Stimulated activated CD8-positive, alpha-beta memory T cell treated with anti-CD3 and anti-CD28 coated beads, Interleukin-15, amount 100 ng/mL, for 1 hour (primary cell): ENCODE measurements around the gene ATOH1.

Experiments used
- DNase-seq: peaks from one replicate; pipeline ENCODE4 v3.0.0-alpha.2; 2020; ENCODE audit warnings: low read depth

The ATOH1 gene

DNA sequence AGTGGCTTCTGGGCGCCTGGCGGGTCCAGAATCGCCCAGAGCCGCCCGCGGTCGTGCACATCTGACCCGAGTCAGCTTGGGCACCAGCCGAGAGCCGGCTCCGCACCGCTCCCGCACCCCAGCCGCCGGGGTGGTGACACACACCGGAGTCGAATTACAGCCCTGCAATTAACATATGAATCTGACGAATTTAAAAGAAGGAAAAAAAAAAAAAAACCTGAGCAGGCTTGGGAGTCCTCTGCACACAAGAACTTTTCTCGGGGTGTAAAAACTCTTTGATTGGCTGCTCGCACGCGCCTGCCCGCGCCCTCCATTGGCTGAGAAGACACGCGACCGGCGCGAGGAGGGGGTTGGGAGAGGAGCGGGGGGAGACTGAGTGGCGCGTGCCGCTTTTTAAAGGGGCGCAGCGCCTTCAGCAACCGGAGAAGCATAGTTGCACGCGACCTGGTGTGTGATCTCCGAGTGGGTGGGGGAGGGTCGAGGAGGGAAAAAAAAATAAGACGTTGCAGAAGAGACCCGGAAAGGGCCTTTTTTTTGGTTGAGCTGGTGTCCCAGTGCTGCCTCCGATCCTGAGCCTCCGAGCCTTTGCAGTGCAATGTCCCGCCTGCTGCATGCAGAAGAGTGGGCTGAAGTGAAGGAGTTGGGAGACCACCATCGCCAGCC is at the start of gene ATOH1:
TSS of gene ATOH1 (plus strand) at position 422 of the 663 bp plus-strand sequence. CDS start at position 596, 174 bp downstream.
- DNase-seq: no peak

DNA sequence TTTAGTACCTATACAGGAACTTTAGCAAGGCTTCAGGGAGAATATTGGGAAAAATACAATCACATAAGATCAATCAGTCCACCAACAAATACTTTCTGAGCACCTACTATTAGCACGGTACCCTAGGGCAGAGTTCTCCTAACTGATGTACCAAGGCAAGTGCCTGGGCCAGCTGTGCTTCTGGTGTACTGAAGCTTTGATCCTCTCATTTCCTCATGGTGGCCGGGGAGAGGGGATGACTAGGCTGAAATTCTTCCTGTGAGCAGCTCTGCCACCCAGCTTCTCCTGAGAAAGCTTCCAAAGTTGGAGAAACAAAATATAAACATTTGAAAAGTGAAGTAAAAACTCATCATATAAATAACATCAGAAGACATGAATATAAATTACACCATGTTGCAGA is 49.3 kb upstream of the ATOH1 start:
- DNase-seq: no peak

- DNase-seq: no peak
Observed at GRCh38 chr4:93780080-93780479, 48.5 kb upstream of the ATOH1 start.

DNA sequence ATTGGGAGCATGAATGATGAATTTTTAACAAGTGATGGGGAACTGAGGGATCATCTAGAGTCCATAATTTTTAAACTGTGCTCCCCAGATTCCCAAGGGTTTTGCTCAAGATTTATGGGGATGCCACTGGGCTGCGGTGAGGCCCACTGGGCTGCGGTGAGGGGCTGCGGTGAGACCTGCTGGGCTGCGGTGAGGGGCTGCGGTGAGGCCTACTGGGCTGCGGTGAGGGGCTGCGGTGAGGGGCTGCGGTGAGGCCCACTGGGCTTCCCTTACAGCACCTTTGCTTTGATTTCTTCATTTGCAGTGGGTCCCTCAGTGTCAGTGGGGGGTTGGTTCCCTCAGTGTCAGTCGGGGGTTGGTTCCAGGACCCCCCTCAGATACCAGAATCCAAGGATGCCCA is 47.4 kb upstream of the ATOH1 start:
- no peak for DNase-seq

GRCh38 chr4:93786149-93786548 is 42.4 kb upstream of the ATOH1 start:
- no peak for DNase-seq

DNA sequence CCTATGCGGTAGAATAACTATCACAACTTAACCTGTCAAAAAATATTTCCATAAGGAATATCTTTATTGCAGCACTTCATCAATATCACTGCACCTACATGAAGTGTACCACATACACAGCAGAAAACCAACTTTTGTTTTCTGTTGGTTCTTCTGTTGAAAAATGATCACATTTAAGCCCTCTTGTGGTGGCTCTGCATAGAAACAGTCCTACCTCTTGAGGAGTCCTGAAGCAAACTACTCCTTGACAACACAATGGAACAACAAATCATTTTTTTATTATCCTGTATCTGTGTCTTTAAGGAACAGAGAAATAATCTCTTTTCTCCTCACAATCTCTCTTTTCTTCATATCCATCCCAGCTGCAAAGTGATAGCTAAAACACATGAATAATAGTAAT is 39.8 kb upstream of the ATOH1 start:
- DNase-seq: no peak

DNA sequence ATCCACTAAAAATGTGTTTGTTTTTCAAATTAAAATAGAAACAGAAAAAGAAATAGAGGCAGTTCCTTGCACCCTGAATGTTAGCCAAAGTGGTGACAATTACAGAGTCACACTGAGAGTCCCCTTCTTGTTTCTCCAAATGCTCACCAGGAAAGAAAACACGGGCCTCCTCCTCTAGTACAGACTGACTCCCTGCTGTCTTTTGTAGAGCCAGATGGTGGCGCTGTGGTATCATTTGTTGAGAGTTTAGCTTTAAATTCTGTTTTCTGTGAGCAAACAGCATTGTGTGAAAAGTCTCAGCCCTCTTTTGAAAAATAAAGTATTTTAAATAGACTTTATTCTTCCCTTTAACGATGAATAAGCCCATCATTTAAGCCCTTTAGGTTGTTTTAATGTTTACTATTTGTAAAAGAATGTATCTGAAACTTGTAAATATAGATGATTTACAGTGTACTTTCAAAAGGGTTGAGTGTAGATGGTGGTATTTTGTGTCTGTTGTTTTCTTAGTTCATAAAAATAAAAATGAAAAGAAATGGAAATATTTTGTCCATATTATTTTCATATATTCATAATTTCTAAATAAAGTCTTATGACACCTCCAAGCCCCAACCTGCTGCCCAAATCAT is 36.9 kb upstream of the ATOH1 start:
- no peak for DNase-seq

DNA sequence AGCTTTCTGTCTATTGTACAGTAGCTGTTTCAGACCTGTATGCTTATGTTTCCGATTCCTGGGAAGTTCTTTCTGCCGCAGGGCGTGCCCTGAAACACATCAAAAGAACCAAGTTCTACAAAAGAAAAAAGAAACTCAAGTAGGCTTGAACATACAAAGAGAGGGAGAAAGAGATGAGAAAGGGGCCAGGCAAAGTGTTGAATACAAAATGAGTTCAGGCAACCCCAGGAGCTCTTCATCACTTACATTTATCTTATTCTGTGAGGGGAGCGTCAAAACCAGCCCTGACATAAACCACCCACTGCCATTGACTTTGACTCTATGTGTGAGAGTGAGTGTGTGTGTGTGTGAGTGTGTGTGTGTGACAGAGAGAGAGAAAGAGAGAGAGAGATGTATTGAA is 26.5 kb upstream of the ATOH1 start:
- no peak for DNase-seq

DNA sequence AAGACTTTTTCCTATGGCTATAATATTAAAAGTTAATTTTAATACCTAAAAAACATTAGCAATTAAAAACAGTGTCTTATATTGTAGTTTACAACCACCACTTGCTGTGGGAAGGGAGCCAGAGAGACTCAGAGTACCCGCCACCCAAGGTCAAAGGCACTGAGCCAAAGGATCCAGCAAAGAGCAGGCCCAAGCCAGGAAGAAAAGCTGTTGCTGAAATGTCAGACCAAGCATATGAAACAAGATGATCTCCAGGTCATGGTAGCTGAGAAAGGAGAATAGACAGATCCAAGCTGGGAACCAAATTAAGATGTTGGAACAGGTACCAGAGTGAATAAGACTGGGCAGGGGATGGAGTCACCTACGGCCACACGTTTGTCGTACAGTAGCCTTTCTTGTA is 18.8 kb upstream of the ATOH1 start:
- no peak for DNase-seq

GRCh38 chr4:93810340-93810992 is 18.1 kb upstream of the ATOH1 start:
- no peak for DNase-seq

DNA sequence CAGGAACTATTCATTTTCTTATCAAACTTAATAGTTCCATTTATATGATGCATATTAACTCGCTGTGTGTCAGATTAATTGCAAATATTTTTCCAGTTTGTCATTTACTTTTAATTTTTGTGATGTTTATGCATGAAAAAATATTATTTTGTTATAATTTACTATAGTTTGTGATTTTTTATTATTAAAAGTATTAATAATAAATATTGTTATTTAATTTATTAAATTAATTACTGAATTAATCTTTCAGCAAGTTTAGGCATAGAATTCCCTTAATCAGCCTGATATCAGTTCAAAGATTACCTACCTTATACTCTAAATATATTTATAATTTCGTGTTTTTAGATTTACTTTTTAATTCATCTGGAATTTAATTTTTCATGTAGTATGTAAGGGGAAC is 15.5 kb upstream of the ATOH1 start:
- DNase-seq: no peak

GRCh38 chr4:93814141-93814540 is 14.4 kb upstream of the ATOH1 start:
- no peak for DNase-seq

GRCh38 chr4:93814722-93815121 is 13.8 kb upstream of the ATOH1 start:
- no peak for DNase-seq

DNA sequence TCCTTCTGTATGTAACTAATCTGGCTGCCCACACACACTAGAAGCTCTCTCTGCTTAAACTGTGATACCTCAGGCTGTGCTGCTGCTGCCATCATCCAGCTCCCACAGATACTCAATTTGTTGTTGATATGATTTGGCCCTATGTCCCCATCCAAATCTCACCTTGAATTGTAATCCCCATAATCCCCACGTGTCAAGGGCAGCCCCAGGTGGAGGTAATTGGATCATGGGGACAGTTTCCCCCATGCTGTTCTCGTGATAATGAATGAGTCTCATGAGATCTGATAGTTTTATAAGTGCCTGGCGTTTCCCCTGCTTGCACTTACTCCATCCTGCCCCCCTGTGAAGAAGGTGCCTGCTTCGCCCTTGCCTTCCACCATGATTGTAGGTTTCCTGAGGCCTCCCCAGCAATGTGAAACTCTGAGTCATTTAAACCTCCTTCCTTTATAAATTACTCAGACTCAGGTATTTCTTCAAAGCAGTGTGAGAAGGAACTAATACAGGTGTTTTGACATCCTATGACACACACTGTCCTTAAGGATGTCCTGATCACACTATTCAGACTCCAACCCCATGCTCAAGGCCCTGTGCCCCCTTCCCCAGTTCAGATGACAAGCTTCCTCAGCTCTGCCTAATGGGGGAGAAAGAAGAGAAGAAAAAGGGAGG is 2.9 kb upstream of the ATOH1 start:
- no peak for DNase-seq

GRCh38 chr4:93827272-93827947 is 1.1 kb upstream of the ATOH1 start:
- no peak for DNase-seq

- DNase-seq: no peak
Observed at GRCh38 chr4:93828995-93829819, 654 bp downstream of the ATOH1 start.

GRCh38 chr4:93829820-93830687 is 1.5 kb downstream of the ATOH1 start:
- DNase-seq: no peak

DNA sequence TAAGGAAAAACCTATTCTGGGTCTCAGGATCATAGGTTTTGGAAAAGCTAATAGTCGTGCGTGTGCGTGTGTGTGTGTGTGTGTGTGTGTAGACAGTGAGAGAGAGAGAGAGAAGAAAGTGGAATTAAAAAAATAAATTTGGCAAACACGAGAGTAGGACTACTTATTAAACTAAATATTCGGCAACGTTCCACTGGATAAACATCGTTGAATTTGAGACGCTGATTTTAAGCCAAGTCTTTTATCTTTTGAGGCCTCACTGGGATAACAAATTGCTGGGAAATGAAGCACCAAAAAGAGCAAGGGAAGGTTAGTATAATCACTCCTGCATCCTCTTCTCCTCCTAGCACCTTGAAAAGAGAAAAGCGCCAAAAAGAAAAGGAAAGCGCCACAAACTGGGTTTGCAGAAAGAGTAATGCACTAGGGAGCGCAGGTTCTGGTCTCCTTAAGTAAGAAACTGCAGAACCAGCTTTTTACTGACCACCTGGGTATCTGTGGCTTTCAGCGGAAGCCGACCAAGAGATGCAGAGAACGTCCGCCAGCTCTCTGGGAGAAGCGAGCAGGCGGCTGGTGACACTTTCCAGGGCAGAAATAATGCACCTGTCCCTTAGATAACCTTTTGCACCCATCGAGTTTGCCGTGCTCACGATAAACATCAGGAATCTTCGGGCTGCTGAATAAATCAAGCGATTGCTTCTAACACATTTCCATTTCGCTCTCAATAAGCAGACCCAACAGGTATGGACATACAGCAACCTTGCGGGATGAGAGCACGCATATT is 3.4 kb downstream of the ATOH1 start:
- DNase-seq: no peak

DNA sequence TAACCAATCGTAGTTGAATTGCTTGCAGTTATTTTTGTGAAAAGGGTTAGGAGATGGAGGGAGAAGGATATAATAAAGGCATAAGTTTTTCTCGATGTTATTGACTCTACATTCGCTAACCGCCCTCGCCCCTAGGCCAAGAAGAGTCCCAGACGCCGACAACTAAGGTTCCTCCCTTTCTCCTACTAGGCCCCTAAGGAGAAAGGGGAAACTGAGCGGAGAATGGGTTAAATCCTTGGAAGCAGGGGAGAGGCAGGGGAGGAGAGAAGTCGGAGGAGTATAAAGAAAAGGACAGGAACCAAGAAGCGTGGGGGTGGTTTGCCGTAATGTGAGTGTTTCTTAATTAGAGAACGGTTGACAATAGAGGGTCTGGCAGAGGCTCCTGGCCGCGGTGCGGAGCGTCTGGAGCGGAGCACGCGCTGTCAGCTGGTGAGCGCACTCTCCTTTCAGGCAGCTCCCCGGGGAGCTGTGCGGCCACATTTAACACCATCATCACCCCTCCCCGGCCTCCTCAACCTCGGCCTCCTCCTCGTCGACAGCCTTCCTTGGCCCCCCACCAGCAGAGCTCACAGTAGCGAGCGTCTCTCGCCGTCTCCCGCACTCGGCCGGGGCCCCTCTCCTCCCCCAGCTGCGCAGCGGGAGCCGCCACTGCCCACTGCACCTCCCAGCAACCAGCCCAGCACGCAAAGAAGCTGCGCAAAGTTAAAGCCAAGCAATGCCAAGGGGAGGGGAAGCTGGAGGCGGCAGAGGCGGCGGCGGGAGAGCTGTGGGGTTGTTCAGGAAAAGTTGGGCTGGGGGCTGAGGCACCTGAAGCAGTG is 5.9 kb downstream of the ATOH1 start:
- no peak for DNase-seq
